HG03457 (cell line): ENCODE data around the gene L1CAM.

Experiments
- ATAC-seq: cut with Tn5 transposase; IDR thresholded peaks from one replicate; pipeline ENCODE4 v1.9.1; 2021; ENCODE audit warnings: moderate number of reproducible peaks; ENCODE audit not compliant: unreplicated experiment

Gene L1CAM, protein sequence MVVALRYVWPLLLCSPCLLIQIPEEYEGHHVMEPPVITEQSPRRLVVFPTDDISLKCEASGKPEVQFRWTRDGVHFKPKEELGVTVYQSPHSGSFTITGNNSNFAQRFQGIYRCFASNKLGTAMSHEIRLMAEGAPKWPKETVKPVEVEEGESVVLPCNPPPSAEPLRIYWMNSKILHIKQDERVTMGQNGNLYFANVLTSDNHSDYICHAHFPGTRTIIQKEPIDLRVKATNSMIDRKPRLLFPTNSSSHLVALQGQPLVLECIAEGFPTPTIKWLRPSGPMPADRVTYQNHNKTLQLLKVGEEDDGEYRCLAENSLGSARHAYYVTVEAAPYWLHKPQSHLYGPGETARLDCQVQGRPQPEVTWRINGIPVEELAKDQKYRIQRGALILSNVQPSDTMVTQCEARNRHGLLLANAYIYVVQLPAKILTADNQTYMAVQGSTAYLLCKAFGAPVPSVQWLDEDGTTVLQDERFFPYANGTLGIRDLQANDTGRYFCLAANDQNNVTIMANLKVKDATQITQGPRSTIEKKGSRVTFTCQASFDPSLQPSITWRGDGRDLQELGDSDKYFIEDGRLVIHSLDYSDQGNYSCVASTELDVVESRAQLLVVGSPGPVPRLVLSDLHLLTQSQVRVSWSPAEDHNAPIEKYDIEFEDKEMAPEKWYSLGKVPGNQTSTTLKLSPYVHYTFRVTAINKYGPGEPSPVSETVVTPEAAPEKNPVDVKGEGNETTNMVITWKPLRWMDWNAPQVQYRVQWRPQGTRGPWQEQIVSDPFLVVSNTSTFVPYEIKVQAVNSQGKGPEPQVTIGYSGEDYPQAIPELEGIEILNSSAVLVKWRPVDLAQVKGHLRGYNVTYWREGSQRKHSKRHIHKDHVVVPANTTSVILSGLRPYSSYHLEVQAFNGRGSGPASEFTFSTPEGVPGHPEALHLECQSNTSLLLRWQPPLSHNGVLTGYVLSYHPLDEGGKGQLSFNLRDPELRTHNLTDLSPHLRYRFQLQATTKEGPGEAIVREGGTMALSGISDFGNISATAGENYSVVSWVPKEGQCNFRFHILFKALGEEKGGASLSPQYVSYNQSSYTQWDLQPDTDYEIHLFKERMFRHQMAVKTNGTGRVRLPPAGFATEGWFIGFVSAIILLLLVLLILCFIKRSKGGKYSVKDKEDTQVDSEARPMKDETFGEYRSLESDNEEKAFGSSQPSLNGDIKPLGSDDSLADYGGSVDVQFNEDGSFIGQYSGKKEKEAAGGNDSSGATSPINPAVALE

DNA sequence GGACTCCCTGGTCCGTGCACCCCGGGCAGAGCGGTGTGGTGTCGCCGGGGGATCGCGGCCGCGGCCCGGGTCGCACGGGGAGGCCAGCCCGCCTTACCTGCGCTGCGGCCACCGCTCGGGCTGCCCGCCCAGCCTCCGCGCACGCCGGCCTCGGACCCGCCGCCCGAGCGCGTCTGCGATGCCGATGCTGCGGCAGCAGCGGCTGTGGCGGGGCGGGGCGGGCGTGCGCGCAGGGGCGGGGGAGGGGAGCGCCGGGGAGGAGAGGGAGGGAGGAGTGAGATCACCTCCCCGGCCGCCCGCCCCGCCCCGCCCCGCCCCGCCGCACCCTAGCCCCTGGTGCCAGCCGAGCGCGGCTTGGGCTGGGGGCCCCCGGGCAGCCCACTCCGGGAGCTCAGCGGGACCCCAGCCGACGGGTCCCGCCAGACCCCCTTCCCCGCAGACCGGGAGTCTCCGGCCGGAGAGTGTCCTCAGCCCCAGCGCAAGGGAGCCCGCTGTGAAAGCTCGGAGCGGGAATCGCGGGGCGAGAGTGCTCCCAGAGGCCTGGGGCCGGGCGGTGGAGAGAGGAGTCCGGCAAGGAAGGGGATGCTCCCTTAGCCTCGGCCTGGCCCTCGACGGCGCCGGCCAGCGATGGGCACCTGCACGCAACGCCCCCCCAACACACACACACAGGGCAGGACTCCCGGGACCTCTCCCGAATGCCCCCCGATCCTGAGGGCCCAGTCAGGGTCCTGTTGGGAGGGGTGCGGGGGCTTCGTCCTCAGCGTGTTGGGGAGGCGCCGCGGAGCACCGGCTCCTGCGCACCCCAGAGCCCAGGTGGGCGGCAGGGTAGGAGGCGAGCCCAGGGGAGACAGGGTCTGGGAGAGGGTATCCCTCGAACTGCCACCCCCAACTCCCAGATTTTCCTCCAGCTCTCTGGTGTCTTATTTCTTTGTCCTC lies at the start of gene L1CAM:
Gene L1CAM, minus strand, starts transcription at position 206 of the 936 bp plus-strand sequence. CDS start 10,337 bp downstream, outside the sequence.
- no peak for ATAC-seq

DNA sequence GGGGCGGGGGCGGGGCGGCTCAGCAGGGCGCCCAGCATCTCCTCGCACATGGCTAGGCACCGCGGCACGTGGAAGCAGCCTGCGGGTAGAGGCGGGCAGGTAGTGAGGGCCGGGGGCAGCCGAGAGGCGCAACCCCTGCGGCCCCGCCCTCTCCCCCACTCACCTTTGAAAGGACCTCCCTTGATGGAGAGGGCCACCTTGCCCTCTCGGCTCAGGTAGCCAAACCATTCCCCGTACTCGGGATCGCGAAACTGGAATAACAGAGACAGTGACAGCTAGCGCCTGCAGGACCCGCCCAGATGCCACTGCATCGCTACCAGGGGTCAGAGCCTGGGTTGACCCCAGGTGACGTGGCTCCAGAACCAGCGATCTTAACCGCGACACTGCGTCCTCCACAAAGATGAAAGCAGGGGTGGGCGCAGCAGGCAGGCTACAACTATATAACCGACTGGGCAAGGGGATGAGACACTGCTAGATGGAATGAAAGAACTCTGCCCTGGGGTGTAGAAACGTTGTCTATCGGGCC lies 49.4 kb upstream of the L1CAM start:
- no peak for ATAC-seq

DNA sequence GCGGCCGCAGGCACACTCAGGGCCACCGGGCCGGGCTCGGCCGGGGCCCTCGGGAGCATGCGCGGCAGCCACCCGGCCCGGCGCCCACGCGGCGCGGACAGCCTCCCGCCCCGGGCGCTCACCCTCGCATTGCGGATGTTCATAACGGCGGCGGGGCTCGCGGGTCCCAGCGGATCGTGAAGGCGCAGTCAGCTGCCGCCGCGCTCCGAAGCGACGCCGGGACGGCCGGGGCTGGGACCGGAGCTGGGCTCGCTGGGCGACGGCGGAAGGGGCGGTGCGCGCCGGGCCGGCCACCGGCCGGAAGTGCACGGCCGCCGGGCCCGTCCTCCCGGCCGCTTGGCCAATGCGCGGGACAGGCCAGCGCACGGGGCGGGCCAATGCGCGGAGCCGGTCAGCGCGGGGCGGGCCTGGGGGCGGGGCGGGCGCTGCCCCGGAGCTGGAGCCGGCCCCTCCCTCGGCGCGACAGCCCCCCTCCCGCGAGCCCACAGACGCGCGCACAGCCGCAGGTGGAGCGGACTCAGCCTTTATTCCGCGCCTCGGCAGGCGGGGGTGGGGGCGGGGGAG lies 48.9 kb upstream of the L1CAM start, which contains the start of gene NAA10:
Gene NAA10, minus strand, starts transcription at position 276 of the 564 bp plus-strand sequence. Its CDS starts 133 bp downstream, at position 143.
- ATAC-seq: peak; percentile 63

DNA sequence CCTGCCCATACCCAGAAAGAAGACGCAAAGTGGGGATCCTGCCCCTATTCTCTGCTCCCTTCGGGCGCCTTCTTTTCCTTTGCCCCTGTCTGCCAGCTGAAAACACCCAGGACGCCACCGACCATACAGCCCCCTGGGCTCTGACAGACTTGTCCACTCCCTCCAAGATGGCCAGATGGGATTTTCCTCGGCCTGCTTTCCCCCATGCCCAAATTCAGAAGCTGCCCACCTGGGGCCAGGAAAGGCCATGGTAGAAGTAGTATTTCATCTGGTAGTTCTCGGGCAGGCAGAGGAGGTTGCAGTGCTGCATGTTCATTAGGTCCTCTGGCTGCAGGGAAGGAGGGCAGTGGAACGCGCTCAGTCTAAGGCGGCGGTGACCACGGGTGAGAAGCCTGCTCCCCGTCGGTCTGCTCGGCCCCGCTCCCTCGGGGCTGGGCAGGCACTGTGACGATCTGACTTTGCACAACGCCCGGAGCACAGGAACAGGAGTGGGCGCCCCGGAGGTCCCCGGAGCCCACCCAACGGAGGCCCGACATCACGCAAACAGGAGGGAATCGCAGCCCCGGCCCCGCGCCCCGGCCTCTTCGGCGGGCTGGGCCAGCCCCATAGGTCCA lies 48.3 kb upstream of the L1CAM start:
- no peak for ATAC-seq

DNA sequence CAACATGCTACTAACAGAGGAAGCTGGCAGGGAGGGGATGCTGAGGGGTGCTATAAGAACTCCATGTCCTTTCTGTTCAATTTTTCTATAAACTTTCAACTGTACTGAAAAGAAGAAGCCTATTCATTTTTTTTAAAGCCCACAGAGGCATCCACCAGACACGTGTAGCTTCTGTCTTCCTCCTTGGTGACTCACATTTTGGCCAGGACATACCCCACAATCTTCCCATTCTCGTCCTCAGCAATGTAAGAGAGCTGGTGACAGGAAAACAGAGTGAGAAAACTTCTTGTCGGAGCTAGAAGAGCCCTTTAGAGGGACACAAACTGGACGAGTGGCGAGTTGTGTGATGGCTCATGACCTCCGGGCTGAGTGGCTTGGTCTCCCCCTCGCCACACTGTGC lies 47.8 kb upstream of the L1CAM start:
- no peak for ATAC-seq

DNA sequence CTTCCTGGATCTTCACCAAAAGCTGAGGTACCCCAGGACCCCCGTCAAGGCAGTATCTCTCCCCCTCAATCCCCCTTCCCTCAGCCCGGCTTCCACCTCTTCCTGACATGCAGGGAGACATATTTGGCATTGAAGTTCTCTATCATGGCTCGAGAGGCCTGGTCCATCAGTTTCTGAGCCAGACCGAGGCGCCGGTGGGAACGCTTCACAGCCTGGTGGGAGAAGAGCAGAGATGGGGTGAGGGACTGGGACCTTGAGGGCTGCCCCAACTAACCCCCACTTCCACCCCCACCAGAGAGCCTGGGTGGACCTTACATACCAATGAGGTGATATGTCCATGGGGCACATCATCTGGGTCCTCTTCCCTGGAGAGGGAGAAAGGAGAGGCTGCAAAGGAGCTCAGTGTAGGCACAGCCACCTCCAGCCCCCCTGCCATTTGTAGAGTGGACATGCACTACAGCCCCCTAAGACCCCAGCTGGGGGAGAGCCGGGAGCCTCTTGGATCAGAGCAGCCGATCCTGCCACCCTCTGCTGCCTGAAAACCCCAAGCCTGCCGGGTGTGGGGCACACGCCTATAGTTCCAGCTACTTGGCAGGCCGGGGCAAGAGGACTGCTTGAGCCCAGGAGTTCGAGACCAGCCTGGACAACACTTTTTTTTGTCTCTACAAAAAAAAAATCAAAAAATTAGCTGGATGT lies 46.4 kb upstream of the L1CAM start:
- ATAC-seq: no peak

DNA sequence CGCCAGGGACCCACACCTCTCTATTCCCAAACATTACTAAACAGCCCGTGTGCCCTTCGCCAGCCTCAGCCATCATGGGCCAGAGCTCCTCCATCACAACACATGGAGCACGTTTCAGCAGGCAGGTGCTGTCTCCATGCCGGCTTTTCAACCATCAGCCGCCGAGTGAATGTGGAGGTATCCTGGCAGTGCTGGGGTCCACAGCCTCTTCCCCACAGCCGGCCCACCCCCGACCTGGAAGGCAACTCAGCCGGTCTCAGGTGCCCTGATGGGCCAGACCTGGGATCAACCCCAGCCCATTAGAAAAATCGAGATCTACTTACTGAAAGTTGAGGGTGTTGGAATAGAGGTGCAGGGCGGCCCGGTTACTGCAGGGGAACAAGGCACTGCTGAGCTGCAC lies 45.8 kb upstream of the L1CAM start:
- no peak for ATAC-seq

DNA sequence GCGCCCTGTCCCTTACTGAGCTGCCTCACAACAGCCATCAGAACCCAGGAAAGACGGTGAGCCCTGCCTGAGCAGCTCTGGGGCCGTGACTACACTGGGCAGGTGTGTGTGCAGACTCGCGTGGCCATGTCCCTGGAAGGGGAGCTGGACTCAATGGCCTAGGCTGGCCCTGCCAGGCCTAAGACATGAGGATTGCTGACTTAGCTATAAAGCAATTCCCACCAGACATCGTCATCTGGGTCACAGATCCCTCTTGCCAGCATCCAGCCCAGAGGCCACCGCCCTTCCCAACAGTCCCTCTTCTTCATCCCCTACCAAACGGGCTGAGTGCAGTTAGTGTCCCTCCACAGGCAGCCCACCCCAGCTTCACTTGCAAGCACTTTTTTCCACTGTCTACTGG lies 45.2 kb upstream of the L1CAM start:
- no peak for ATAC-seq

DNA sequence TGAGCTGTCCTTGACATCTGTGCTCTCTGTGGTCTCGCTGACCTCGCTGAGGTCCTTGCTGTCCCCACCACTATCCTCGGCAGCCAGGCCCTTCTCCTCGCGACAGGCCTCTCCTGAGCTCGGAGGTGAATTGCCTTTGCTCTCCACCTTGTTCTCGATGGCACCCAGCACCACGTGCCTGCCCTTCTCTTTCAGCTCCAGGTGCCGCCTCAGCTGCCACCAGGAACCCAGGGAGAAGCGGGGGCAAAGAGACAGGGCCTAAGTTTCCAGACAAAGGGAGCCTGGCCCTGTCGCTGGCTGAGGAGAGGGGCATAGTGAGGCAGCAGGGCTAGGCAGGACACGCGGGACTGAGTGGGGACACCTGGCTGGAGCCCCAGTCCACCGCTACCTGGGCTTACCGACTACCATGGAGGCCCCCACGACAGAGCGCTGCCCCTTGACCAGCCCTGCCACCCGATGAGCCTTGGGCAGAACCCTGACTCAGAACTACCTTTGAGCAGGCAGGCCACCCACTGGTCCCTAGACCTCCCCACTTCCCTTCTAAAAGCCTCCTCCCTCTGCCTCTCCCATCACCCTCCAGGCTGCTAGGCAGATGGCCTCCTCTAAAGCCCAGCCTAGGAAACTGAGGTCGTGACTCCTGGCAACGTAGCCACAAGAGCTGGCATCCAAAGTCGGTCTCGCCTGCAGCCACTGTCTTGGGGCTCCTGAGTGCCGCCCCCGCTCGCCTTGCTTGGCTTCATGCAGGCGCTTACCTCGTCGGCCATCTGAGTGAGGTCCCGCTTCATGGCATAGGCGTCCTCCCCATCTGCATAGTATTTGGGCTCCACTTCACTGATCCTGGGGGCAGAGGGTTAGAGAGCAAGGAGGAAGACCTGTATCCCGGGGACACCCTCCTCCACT lies 44.3 kb upstream of the L1CAM start:
- ATAC-seq: no peak

DNA sequence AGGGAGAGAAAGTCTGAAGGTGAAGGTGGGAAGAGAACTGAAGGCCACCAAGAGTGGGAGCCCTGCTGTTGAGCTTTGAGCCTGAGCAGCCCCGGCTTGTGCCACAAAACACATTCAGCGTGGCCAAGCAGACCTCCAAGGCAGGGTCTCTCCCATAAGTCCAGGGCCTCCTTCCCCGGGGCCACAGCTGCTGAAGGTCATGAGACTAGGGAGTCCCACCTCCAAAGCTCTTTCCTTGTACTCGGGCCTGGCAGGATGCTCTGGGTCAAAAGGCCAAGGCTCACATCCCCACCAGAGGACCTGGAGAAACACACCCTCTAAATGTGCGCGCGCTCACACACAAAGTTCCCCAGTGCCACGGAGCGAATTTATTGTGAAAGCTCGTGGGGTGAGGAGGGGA lies 43.6 kb upstream of the L1CAM start:
- no peak for ATAC-seq

DNA sequence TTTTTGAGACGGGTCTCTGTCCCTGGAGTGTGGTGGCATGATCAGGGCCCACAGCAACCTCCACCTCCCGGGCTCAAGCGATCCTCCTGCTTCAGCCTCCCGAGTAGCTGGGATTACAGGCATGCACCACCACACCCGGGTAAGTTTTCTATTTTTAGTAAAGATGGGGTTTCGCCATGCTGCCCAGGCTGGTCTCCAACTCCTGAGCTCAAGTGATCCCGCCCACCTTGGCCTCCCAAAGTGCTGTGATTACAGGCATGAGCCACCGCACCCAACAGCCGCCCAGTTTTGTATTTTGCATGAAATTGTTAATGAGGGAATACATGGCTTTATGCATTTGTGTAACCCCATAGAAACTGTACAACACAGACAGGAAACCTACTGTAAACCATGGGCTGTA lies 42.9 kb upstream of the L1CAM start:
- no peak for ATAC-seq

DNA sequence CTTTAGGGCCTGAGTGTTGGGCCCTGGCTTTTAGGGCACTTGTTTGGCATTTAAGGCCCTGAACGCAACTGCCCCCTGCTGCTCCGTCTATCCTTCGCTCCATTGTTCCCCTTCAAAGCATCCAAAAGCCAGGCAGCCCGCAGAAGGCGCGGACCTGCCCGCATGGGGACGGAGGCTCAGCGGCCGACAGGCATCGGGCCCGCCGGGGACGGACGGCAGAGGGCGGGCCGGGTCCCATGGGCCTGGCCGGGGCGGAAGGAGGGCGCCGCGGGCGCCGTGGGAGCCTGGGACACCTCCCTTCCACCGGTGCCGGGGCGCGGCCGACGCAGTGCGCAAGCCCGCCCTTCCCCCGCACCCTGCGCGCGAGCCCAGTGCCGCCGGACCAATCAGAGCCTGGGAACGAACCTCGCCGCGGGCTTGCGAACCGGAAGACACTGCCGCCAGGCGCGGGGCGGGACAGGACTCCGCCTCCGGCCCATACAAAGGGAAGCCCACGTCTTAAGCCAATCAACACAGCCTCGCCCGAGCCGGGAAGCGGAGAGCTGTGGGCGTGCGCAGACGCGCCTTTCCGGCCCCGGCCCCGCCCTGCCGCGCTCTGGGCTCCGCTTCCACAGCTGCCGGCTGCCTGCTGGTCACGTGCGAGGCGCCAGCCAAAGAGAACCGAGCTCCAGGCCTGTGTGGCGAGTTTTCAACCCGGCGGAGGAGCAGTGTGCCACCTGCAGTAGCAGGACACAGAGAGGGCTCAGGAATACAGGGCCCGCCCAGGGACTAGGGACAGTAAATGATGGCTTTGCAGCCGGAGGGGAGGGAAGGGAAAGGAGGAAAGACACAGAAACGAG lies 42.2 kb upstream of the L1CAM start:
- ATAC-seq: peak; percentile 53

DNA sequence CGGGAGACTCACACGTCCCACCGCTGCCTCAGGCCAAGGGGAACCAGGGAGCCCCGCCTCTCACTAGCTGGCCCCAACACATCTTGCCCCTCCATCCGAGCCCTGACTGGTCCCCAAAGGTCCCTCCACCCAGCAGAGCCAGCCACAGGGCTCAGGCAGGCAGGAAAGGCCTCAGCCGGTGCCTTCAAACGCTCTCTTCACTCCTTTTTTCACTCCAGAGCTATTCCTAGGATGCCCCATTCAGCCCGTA lies 41.6 kb upstream of the L1CAM start:
- no peak for ATAC-seq

DNA sequence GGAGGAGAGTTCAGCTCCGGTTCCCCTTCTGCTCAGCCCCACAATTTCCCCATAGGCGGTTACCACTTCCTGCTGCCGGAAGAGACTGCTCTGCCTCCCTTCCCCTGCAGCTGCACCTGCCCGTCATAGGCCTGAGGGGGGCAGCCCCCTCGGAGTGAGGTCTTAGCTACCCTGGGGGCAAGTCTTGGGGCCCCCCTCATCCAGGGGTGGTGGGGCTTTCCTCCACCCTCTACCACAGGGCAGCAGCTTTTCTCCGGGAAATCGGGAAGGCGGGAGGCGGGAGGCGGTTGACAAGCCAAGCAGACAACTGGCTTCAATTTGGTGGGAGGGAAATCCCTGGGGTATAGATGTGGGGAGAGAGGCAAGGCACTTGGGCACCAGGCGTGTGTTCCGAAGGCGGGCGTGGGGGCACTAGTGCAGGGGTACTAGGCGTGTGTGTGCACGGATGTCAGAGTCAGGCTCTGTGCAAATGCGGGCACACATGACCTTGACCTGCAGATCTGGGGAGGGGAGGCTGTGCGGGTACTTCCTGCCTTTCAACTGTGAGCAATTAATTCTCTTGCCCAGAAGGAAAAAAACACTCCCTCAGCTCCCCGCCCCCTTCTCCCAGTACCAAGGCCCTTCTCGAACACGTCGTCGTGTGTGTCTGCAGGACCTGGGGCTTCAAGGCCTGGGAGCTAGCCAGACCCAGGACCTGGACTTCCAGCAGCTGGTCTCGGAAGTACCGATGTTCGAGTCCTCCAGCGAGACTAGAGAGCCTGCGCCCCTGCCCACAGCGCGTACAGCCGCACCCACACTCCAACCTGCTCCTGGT lies 41.1 kb upstream of the L1CAM start:
- peak; percentile 30 for ATAC-seq

DNA sequence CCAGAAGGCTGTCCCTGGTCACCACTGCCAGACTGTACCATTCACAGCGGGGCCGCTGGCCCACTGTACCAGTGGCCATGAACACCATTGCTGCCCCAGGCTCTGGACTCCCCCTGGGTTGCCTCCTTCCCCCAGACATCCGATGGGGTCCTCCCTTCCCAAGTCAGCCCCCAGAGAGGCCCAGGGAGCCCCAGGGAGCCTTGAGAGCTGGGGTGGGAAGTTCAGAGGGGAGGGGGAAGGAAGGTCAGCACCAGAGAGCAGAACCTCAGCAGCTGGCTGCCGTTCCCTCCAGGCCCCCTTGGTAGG lies 40.5 kb upstream of the L1CAM start:
- no peak for ATAC-seq
